ENCODE results near the gene GPR62. TPM values are rescaled to one million over a fixed set of nuclear protein-coding genes. Genes with fewer than 3 reads are reported as not detected.

The GPR62 gene
- total and polyA plus RNA-seq, 9 of the 15 experiments (the other 6 are each of a cell fraction or from before 2014, with no cell fraction given), result not detected

- TF ChIP-seq ZBTB40 (IDR thresholded peaks at IDR 0.05) (no peak), ZBTB40 (CRISPR knock-in tag; IDR thresholded peaks at IDR 0.05) (no peak)
Observed at GRCh38 chr3:51966486-51966885, 11.3 kb downstream of the GPR62 start (continued).

Data from K562 (cell line).